D721Med (cell line): Measurements from ENCODE around the gene NOTUM.

Experiments
- DNase-seq: peaks from one replicate; pipeline ENCODE4 v3.0.0; 2011; ENCODE audit warnings: low spot score; ENCODE audit not compliant: insufficient read length
- FAIRE-seq: peaks from 2 replicates; lab custom pipeline; 2011; peaks lifted over from hg19 to GRCh38; lab: Jason Lieb, UNC
- CTCF ChIP-seq: IDR thresholded peaks from 2 replicates; pipeline ENCODE4 v1.5.1; 2012; ENCODE audit warnings: mild to moderate bottlenecking, control low read depth; ENCODE audit not compliant: insufficient read depth; ENCODE audit errors: missing control alignments

The NOTUM gene

GRCh38 chr17:81962499-81963441, 1.8 kb upstream of the NOTUM start:
- DNase-seq (no peak), FAIRE-seq (no peak)
- no peak for TF ChIP-seq CTCF

GRCh38 chr17:81961521-81962498, 823 bp upstream of the NOTUM start:
- no peak for TF ChIP-seq CTCF
- DNase-seq (no peak), FAIRE-seq (no peak)

- TF ChIP-seq CTCF: no peak
- FAIRE-seq (no peak), DNase-seq (no peak)
These were observed 643 bp downstream of the NOTUM start for GRCh38 chr17:81960130-81960958.

- FAIRE-seq (no peak), DNase-seq (peak; percentile 77)
- peak; percentile 98 for TF ChIP-seq CTCF
These were observed 1.4 kb downstream of the NOTUM start for GRCh38 chr17:81959362-81960129.

- no peak for DNase-seq
- FAIRE-seq: no peak
- no peak for TF ChIP-seq CTCF
These were observed 2.2 kb downstream of the NOTUM start for GRCh38 chr17:81958633-81959342.
